ENCODE measurements around the gene MACF1.

DNA sequence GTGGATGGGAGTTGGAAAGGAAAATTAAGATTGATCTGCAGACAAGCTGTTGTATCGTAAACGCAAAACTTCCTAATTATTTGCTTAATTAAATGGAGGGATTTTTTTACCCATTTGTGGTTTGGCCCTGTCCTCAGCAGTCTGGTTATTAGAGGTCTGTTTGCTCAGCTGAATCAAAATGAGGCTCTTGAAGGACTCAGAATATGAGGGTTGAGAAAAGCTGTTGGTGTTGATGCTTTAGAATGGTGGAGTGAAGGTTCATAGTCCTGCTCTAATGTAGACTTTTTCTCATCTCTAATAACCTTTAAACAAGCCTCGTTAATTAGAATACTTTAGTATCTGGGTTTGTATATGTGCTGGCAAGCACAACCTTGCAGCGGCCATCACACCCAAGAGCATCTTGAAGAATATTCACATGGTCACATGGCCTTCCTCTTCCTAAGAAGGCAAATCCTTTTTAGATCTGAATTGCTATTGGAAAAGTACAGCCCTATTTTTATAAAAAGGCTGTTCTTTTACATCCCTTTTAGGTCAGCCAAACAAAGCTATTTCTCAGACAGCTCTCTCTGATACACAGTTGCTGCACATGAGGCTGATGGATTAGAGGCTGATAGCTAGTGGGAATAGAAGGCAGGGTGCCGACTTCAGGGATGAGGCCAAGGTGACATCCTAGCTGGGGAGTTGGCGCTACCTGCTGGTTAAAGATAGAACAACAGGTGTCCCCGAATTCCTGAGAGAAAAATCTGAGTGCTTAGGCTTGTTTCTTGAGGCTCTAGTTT, 53.8 kb downstream of the MACF1 start:
- TF ChIP-seq ZNF274 (CRISPR knock-in tag; IDR thresholded peaks at IDR 0.05) (no peak), HNF4A (CRISPR knock-in tag; IDR thresholded peaks at IDR 0.05) (no peak), POLR2A (IDR thresholded peaks at IDR 0.05; ENCODE audit: insufficient read depth in 1 of 2, low read depth in 2 of 2, low read length in 2 of 2) (no peak), ZKSCAN8 (CRISPR knock-in tag; IDR thresholded peaks at IDR 0.05; ENCODE audit: borderline replicate concordance) (no peak), CREB1 (IDR thresholded peaks at IDR 0.05) (no peak), CREB1 (CRISPR knock-in tag; IDR thresholded peaks at IDR 0.05) (no peak), RXRB (CRISPR knock-in tag; IDR thresholded peaks at IDR 0.05; ENCODE audit: borderline replicate concordance) (no peak), POLR2AphosphoS5 (IDR thresholded peaks at IDR 0.05; ENCODE audit: low read depth, low read length) (no peak), ZBTB33 (CRISPR knock-in tag; IDR thresholded peaks at IDR 0.05) (no peak), POLR2AphosphoS2 (IDR thresholded peaks at IDR 0.05; ENCODE audit: low read depth, low read length) (no peak)
- TF ChIP-seq, protein P1, sequence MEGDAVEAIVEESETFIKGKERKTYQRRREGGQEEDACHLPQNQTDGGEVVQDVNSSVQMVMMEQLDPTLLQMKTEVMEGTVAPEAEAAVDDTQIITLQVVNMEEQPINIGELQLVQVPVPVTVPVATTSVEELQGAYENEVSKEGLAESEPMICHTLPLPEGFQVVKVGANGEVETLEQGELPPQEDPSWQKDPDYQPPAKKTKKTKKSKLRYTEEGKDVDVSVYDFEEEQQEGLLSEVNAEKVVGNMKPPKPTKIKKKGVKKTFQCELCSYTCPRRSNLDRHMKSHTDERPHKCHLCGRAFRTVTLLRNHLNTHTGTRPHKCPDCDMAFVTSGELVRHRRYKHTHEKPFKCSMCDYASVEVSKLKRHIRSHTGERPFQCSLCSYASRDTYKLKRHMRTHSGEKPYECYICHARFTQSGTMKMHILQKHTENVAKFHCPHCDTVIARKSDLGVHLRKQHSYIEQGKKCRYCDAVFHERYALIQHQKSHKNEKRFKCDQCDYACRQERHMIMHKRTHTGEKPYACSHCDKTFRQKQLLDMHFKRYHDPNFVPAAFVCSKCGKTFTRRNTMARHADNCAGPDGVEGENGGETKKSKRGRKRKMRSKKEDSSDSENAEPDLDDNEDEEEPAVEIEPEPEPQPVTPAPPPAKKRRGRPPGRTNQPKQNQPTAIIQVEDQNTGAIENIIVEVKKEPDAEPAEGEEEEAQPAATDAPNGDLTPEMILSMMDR (CRISPR knock-in tag; IDR thresholded peaks at IDR 0.05) = peak; percentile 91
- TF ChIP-seq, protein P2, sequence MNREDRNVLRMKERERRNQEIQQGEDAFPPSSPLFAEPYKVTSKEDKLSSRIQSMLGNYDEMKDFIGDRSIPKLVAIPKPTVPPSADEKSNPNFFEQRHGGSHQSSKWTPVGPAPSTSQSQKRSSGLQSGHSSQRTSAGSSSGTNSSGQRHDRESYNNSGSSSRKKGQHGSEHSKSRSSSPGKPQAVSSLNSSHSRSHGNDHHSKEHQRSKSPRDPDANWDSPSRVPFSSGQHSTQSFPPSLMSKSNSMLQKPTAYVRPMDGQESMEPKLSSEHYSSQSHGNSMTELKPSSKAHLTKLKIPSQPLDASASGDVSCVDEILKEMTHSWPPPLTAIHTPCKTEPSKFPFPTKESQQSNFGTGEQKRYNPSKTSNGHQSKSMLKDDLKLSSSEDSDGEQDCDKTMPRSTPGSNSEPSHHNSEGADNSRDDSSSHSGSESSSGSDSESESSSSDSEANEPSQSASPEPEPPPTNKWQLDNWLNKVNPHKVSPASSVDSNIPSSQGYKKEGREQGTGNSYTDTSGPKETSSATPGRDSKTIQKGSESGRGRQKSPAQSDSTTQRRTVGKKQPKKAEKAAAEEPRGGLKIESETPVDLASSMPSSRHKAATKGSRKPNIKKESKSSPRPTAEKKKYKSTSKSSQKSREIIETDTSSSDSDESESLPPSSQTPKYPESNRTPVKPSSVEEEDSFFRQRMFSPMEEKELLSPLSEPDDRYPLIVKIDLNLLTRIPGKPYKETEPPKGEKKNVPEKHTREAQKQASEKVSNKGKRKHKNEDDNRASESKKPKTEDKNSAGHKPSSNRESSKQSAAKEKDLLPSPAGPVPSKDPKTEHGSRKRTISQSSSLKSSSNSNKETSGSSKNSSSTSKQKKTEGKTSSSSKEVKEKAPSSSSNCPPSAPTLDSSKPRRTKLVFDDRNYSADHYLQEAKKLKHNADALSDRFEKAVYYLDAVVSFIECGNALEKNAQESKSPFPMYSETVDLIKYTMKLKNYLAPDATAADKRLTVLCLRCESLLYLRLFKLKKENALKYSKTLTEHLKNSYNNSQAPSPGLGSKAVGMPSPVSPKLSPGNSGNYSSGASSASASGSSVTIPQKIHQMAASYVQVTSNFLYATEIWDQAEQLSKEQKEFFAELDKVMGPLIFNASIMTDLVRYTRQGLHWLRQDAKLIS (CRISPR knock-in tag; IDR thresholded peaks at IDR 0.05) = no peak
- TF ChIP-seq, protein P3, sequence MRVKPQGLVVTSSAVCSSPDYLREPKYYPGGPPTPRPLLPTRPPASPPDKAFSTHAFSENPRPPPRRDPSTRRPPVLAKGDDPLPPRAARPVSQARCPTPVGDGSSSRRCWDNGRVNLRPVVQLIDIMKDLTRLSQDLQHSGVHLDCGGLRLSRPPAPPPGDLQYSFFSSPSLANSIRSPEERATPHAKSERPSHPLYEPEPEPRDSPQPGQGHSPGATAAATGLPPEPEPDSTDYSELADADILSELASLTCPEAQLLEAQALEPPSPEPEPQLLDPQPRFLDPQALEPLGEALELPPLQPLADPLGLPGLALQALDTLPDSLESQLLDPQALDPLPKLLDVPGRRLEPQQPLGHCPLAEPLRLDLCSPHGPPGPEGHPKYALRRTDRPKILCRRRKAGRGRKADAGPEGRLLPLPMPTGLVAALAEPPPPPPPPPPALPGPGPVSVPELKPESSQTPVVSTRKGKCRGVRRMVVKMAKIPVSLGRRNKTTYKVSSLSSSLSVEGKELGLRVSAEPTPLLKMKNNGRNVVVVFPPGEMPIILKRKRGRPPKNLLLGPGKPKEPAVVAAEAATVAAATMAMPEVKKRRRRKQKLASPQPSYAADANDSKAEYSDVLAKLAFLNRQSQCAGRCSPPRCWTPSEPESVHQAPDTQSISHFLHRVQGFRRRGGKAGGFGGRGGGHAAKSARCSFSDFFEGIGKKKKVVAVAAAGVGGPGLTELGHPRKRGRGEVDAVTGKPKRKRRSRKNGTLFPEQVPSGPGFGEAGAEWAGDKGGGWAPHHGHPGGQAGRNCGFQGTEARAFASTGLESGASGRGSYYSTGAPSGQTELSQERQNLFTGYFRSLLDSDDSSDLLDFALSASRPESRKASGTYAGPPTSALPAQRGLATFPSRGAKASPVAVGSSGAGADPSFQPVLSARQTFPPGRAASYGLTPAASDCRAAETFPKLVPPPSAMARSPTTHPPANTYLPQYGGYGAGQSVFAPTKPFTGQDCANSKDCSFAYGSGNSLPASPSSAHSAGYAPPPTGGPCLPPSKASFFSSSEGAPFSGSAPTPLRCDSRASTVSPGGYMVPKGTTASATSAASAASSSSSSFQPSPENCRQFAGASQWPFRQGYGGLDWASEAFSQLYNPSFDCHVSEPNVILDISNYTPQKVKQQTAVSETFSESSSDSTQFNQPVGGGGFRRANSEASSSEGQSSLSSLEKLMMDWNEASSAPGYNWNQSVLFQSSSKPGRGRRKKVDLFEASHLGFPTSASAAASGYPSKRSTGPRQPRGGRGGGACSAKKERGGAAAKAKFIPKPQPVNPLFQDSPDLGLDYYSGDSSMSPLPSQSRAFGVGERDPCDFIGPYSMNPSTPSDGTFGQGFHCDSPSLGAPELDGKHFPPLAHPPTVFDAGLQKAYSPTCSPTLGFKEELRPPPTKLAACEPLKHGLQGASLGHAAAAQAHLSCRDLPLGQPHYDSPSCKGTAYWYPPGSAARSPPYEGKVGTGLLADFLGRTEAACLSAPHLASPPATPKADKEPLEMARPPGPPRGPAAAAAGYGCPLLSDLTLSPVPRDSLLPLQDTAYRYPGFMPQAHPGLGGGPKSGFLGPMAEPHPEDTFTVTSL (CRISPR knock-in tag; IDR thresholded peaks at IDR 0.05; ENCODE audit: borderline replicate concordance) = no peak

All from HepG2 (cell line).